ENCODE results near the gene YKT6. TPM values are rescaled to one million over a fixed set of nuclear protein-coding genes. Genes with fewer than 3 reads are reported as not detected.

Gene YKT6
- total and polyA plus RNA-seq, 2 donors (not counting 3 experiments of a cell fraction or from before 2014, with no cell fraction given) = 117 to 120 TPM

- intact Hi-C loops (cut with micrococcal nuclease) = no loop called here
- POLR2A ChIA-PET = interaction anchor here (0.7 kb wide), 1 partner anchor 37 kb away, joined by 3 read pairs; no protein-coding TSS in a partner anchor
- peaks cover 23 to 65% of the 10 kb centered on the region in 2 experiments for H3K36me3 ChIP-seq (ENCODE audit: control insufficient read depth in 2 of 2, extremely low read depth in 1 of 2, insufficient read depth in 2 of 2, low read length in 2 of 2)
These were observed 9.3 kb downstream of the YKT6 start for GRCh38 chr7:44210107-44210506.

More at GRCh38 chr7:44210107-44210506, 9.3 kb downstream of the YKT6 start:
- no peak for TF ChIP-seq MAX (IDR thresholded peaks at IDR 0.05; ENCODE audit: insufficient read depth, insufficient read length)
- no peak for TF ChIP-seq MYC (IDR thresholded peaks at IDR 0.05; ENCODE audit: low read depth, low read length)
- TF ChIP-seq EZH2 (IDR thresholded peaks at IDR 0.05; ENCODE audit: borderline replicate concordance, low read depth, low read length, severe bottlenecking) = no peak
- TF ChIP-seq CTCF (IDR thresholded peaks at IDR 0.05; ENCODE audit: extremely low read depth in 1 of 2, insufficient read depth in 1 of 2, low read depth in 1 of 2, low read length in 2 of 2) = no peak
- TF ChIP-seq GATA2 (IDR thresholded peaks at IDR 0.05; ENCODE audit: insufficient read depth, insufficient read length, low read depth, low read length) = no peak
- no peak for TF ChIP-seq POLR2AphosphoS5 (IDR thresholded peaks at IDR 0.05; ENCODE audit: insufficient read depth, low read depth, low read length)
- TF ChIP-seq POLR2A (IDR thresholded peaks at IDR 0.05; ENCODE audit: low read depth, low read length) = no peak
- TF ChIP-seq FOS (IDR thresholded peaks at IDR 0.05; ENCODE audit: borderline replicate concordance, insufficient read depth, low read length) = no peak
- no peak for TF ChIP-seq JUN (IDR thresholded peaks at IDR 0.05; ENCODE audit: borderline replicate concordance, insufficient read depth, insufficient read length, low read depth)
- Histone ChIP-seq H2AFZ (ENCODE audit: low read depth, low read length) (no peak overlapping the region), H4K20me1 (replicated peaks; ENCODE audit: control insufficient read depth, extremely low read depth, insufficient read depth, low read length) (no peaks in the 10 kb centered on the region), H3K27ac (ENCODE audit: insufficient read depth, low read depth, low read length) (no peak overlapping the region), H3K79me2 (ENCODE audit: control insufficient read depth, insufficient read depth, low read length) (peaks cover 4% of the 10 kb centered on the region), H3K4me3 (replicated peaks in 1 of 3; ENCODE audit: insufficient read depth in 1 of 3, low read depth in 1 of 3, low read length in 3 of 3) (no peak overlapping the region), H3K9me3 (replicated peaks; ENCODE audit: control insufficient read depth, insufficient read depth, low read length) (no peaks in the 10 kb centered on the region), H3K4me1 (ENCODE audit: control insufficient read depth, extremely low read depth, insufficient read depth, low read length) (no peaks in the 10 kb centered on the region), H3K9me1 (replicated peaks; ENCODE audit: control insufficient read depth, extremely low read depth, insufficient read depth, low read length) (no peaks in the 10 kb centered on the region), H3K27me3 (ENCODE audit: control insufficient read depth in 2 of 2, insufficient read depth in 2 of 2, low read length in 2 of 2) (no peaks in the 10 kb centered on the region), H3K9ac (replicated peaks; ENCODE audit: extremely low read depth, insufficient read depth, low read length) (no peak overlapping the region), H3K4me2 (ENCODE audit: insufficient read depth, low read length) (no peak overlapping the region)
- DNase-seq (ENCODE audit: low read depth, low spot score) (no peak), FAIRE-seq (no peak)
- no TSS peak for BruUV-seq (replicated peaks)
- CTCF ChIA-PET = no interaction called here
- dilution Hi-C loops (cut with MboI; ENCODE audit: extremely low pct_ligation_motif_present, low sequenced_read_pairs) = no loop called here

Measured in endothelial cell of umbilical vein (primary cell).